Measurements from ENCODE around the gene GSE1. TPM values are rescaled to one million over a fixed set of nuclear protein-coding genes. Genes with fewer than 3 reads are reported as not detected.
"Not testable (repeated sequence)": the region's sequence is repeated elsewhere in the genome, so short reads cannot be mapped to it uniquely, and the experiment has no call there.

Gene GSE1
- total RNA-seq, 4 donors from 2014 or later: 79.7 to 196 (median 143) TPM

DNA sequence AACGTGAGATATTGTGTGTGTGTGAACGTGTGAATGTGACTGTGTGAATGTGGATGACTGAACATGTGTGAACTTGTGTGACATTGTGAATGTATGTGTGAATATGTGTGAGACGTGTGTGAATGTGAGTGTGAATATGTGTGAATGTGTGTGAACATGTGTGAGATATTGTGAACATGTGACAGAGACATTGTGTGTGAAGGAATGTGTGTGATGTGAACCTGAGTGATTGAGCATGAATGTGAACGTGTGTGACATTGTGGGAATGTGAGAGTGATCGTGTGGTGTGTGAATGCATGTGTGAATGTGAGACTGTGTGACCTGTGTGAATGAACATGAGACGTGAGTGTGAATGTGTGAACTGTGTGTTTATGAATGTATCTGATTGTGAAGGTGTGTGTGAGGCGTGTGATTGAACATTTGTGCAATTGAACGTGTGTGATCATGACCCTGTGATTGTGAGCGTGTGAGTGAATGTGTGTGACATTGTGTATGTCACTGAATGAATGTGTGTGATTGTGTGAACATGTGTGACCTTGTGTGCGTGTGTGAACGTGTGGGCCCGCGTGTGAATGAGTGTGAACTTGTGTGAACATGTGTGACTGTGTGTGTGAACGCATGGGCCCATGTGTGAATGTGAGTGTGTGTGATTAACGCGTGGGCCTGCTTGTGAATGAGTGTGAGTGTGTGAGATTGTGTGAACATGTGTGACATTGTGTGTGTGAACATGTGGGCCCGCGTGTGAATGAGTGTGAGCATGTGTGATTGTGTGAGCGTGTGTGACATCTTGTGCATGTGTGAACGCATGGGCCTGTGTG is 23.2 kb upstream of the GSE1 start:
- H3K27ac ChIP-seq: no peak overlapping the region

DNA sequence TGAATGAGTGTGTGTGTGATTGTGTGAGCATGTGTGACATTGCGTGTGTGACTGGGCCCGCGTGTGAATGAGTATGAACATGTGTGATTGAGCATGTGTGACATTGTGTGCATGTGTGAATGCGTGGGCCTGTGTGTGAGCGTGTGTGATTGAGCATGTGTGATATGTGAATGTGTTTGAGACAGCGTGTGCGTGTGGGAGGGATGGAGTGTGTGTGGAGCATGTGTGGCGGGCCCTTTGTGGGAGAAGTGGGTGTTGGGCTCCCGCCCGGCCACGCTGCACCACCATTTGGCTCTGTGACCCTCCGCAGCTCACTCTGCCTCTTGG is 22.7 kb upstream of the GSE1 start:
- no peak for DNase-seq
- H3K4me1 ChIP-seq: peaks cover 0 to 16% (median 0%) of the 10 kb centered on the region in 4 donors
- H3K9me3 ChIP-seq: no peaks in the 10 kb centered on the region
- H3K36me3 ChIP-seq: no peaks in the 10 kb centered on the region
- H3K27me3 ChIP-seq: no peaks in the 10 kb centered on the region
- H3K27ac ChIP-seq: no peak overlapping the region
- TF ChIP-seq POLR2A (IDR thresholded peaks at IDR 0.05): no peak
- TF ChIP-seq, protein P1, sequence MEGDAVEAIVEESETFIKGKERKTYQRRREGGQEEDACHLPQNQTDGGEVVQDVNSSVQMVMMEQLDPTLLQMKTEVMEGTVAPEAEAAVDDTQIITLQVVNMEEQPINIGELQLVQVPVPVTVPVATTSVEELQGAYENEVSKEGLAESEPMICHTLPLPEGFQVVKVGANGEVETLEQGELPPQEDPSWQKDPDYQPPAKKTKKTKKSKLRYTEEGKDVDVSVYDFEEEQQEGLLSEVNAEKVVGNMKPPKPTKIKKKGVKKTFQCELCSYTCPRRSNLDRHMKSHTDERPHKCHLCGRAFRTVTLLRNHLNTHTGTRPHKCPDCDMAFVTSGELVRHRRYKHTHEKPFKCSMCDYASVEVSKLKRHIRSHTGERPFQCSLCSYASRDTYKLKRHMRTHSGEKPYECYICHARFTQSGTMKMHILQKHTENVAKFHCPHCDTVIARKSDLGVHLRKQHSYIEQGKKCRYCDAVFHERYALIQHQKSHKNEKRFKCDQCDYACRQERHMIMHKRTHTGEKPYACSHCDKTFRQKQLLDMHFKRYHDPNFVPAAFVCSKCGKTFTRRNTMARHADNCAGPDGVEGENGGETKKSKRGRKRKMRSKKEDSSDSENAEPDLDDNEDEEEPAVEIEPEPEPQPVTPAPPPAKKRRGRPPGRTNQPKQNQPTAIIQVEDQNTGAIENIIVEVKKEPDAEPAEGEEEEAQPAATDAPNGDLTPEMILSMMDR (IDR thresholded peaks at IDR 0.05): no peak
- no peak overlapping the region for H3K4me3 ChIP-seq

More for the DNA sequence above, 23.2 kb upstream of the GSE1 start:
- DNase-seq: no peak
- Histone ChIP-seq H3K9me3 (no peaks in the 10 kb centered on the region), H3K36me3 (no peaks in the 10 kb centered on the region), H3K27me3 (no peaks in the 10 kb centered on the region), H3K4me1 (peaks cover 0 to 16% (median 0%) of the 10 kb centered on the region in 4 donors), H3K4me3 (no peak overlapping the region)
- TF ChIP-seq, protein P1 (IDR thresholded peaks at IDR 0.05): no peak
- no peak for TF ChIP-seq POLR2A (IDR thresholded peaks at IDR 0.05)

DNA sequence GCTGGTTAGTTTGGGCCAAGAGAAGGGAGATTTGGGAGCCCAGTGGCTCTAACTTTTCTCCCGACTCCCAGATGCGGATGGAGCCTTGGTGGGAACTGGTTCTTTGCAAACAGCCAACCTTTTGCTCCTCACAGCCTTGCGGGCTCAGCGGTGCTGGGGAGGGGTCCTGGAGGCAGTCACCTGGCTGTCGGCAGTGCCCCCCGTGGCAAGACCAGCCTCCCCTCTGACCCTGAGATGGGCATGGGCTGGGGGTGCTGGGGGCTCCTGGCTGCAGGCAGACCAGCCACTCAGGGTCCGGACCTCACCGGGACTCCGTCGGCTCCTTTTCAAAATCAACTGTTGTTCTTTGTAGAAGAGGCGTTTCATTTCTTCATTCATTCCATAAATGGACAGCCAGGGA is 21.7 kb upstream of the GSE1 start:
- TF ChIP-seq, protein P1 (IDR thresholded peaks at IDR 0.05): no peak
- no peak for TF ChIP-seq POLR2A (IDR thresholded peaks at IDR 0.05)
- no peak for DNase-seq
- H3K4me3 ChIP-seq: no peak overlapping the region
- H3K27me3 ChIP-seq: no peaks in the 10 kb centered on the region
- peaks cover 0 to 16% (median 0%) of the 10 kb centered on the region in 4 donors for H3K4me1 ChIP-seq
- no peaks in the 10 kb centered on the region for H3K36me3 ChIP-seq
- H3K9me3 ChIP-seq: no peaks in the 10 kb centered on the region
- no peak overlapping the region for H3K27ac ChIP-seq

DNA sequence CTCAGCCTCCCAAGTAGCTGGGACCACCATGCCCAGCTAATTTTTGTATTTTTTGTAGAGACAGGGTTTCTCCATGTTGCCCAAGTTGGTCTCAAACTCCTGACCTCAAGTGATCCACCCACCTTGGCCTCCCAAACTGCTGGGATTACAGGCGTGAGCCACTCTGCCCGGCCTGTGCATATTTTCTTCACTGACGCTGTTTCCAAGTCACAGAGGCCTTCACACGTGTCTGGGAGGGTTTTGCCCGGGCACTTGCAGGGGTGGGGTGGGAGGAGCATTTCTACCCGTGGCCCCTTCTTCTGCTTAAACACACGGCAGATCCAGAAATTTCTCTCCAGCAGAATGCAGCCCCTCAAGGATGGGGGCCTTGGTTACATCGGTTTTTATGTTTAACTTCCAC is 20.8 kb upstream of the GSE1 start:
- H3K27ac ChIP-seq, DNase-seq, H3K9me3 ChIP-seq, H3K27me3 ChIP-seq, H3K4me3 ChIP-seq, H3K36me3 ChIP-seq: not testable (repeated sequence)
- H3K4me1 ChIP-seq: peaks cover 0 to 16% (median 0%) of the 10 kb centered on the region in 4 donors

DNA sequence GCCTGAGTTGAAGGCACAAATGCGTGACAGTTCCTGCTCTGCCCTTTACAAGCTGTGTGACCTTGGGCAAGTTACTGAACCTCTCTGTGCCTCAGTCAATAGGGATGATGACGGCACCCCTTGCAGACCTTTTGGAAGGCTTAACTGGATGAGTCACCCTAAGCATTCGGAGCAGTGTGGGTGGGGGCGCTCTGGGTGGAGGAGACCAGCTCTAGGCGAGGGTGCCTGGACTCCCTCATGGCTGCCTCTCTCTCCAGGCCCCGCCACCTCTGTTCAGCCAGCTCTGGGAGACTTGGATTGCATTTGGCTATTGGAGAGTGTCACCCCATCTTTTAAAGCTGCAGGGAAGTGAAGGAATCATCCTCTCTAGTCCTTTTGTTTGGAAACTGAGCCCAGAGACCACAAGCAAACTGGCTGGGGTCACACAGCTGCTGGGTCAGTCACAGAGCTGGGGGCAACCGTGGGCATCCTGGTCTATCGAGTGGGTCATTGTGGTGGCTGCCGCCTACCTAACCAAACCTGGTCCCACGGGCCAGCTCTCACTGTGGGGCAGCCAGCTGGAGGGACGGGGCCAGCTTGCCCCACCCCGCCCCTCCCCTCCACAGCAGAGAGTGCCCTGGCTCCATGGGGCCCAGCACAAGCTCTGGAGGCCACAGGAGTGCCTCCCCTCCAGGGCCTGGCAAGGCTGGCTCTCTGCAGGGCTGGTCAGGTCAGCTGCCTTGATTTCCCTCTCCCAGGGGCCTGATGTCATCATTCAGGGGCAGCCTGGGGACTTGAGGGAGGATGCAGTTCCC is 20.2 kb upstream of the GSE1 start:
- TF ChIP-seq, protein P1 (IDR thresholded peaks at IDR 0.05): no peak
- TF ChIP-seq POLR2A (IDR thresholded peaks at IDR 0.05): no peak
- no peaks in the 10 kb centered on the region for H3K27me3 ChIP-seq
- peaks cover 0 to 16% (median 0%) of the 10 kb centered on the region in 4 donors for H3K4me1 ChIP-seq
- no peak for DNase-seq
- no peak overlapping the region for H3K27ac ChIP-seq
- H3K4me3 ChIP-seq: no peak overlapping the region
- H3K9me3 ChIP-seq: no peaks in the 10 kb centered on the region
- no peaks in the 10 kb centered on the region for H3K36me3 ChIP-seq
